K562 (cell line): ENCODE data around the gene CNNM3. TPM values are rescaled to one million over a fixed set of nuclear protein-coding genes. Genes with fewer than 3 reads are reported as not detected.

Experiments used
- ATAC-seq: fragments of 200-7000 bp; cut with Tn5 transposase; 3 replicates; pipeline ENCODE4 v1.9.1; 2020; ENCODE audit warnings: moderate library complexity
- BruUV-seq: library from RNA; stranded (reverse); fragments of 400-500 nt; replicated peaks from 2 replicates; lab custom pipeline; 2021; lab: Mats Ljungman, UMichigan
- CTCF ChIA-PET: fragments of 300-600 bp; formaldehyde crosslinking; extraction: SDS; loops from one replicate; lab custom pipeline; 2021; ENCODE audit warnings: low intra/inter-chr PET ratio; lab: Yijun Ruan, JAX
- POLR2A ChIA-PET: fragments of 300-600, 350-650 bp; sonication (Branson Sonifier 250); formaldehyde crosslinking; extraction: SDS; loops from one replicate; lab custom pipeline; 2021; ENCODE audit warnings: antibody characterized with exemption, inconsistent platforms; lab: Yijun Ruan, JAX
- DNase-seq, 4 experiments: peaks; one replicate each; pipeline versions ENCODE4 v3.0.0 to v3.0.0-alpha.2; 2011 to 2018; ENCODE audit warnings: low spot score in 3 of 4, mixed read lengths in 3 of 4; ENCODE audit errors: extremely low read depth in 1 of 4
- FAIRE-seq: peaks from 2 replicates; lab custom pipeline; 2011; peaks lifted over from hg19 to GRCh38; lab: Jason Lieb, UNC
- H2AFZ ChIP-seq: 2 replicates; pipeline ENCODE4 v1.6.0; 2011; ENCODE audit warnings: low read depth, low read length, control low read depth, inconsistent platforms
- H3K27ac ChIP-seq: fragments of 200-600 bp; 3 replicates; pipeline ENCODE4 v1.8.0; 2011; ENCODE audit warnings: low read depth, mild to moderate bottlenecking, control low read depth, inconsistent platforms, low read length, moderate library complexity, mixed read lengths; ENCODE audit errors: extremely low read depth
- H3K27me3 ChIP-seq, 2 experiments: fragments of 300-600 bp in 1 of 2; 2 replicates in 1 of 2; 3 replicates in 1 of 2; pipeline versions ENCODE4 v1.6.0 to v1.8.0; 2011; ENCODE audit warnings: inconsistent platforms in 2 of 2, low read length in 2 of 2, mild to moderate bottlenecking in 1 of 2, mixed read lengths in 1 of 2, moderate library complexity in 1 of 2; ENCODE audit not compliant: control insufficient read depth in 2 of 2, insufficient read depth in 2 of 2
- H3K36me3 ChIP-seq: fragments of 300-600 bp; 3 replicates; pipeline ENCODE4 v1.8.0; 2011; ENCODE audit warnings: mild to moderate bottlenecking, low read length, inconsistent platforms; ENCODE audit not compliant: control insufficient read depth, insufficient read depth
- H3K4me1 ChIP-seq, 2 experiments: fragments of 200-600 bp in 1 of 2; replicated peaks in 1 of 2; 2 replicates in 1 of 2; 3 replicates in 1 of 2; pipeline versions ENCODE4 v1.5.1 to v1.8.0; 2011; ENCODE audit warnings: inconsistent platforms in 2 of 2, low read length in 2 of 2, mild to moderate bottlenecking in 1 of 2, mixed read lengths in 1 of 2, moderate library complexity in 1 of 2; ENCODE audit not compliant: control insufficient read depth in 2 of 2, insufficient read depth in 2 of 2
- H3K4me2 ChIP-seq: 2 replicates; pipeline ENCODE4 v1.6.1; 2011; ENCODE audit warnings: low read length, control low read depth, inconsistent platforms, mixed read lengths; ENCODE audit not compliant: insufficient read depth
- H3K4me3 ChIP-seq: fragments of 200-600 bp; sonication (generic), shearing (Covaris generic); 2 replicates; pipeline ENCODE4 v1.5.1; 2016; ENCODE audit warnings: control low read depth, inconsistent platforms
- H3K79me2 ChIP-seq: fragments of 200-600 bp; 3 replicates; pipeline ENCODE4 v1.8.0; 2011; ENCODE audit warnings: low read length, inconsistent platforms; ENCODE audit not compliant: control insufficient read depth, insufficient read depth
- H3K9ac ChIP-seq, 2 experiments: 2 replicates each; pipeline versions ENCODE4 v1.6.0 to v1.6.1; 2011; ENCODE audit warnings: low read depth in 2 of 2, low read length in 2 of 2, control low read depth in 1 of 2, inconsistent platforms in 1 of 2, mild to moderate bottlenecking in 1 of 2, mixed read lengths in 1 of 2; ENCODE audit not compliant: insufficient read depth in 1 of 2
- H3K9me1 ChIP-seq: one replicate; pipeline ENCODE4 v1.6.0; 2011; ENCODE audit warnings: inconsistent platforms, mild to moderate bottlenecking, low read length, moderate library complexity; ENCODE audit not compliant: control insufficient read depth, insufficient read depth
- H3K9me3 ChIP-seq: replicated peaks from 2 replicates; pipeline ENCODE4 v1.5.1; 2011; ENCODE audit warnings: low read depth, low read length, inconsistent platforms; ENCODE audit not compliant: control insufficient read depth, insufficient read depth
- H4K20me1 ChIP-seq: replicated peaks from 2 replicates; pipeline ENCODE4 v1.6.1; 2011; ENCODE audit warnings: low read length, inconsistent platforms, mixed read lengths; ENCODE audit not compliant: control insufficient read depth, insufficient read depth
- BRD9 ChIP-seq: fragments of 450-650 bp; IDR thresholded peaks from 2 replicates; pipeline ENCODE4 v1.6.1; 2018; ENCODE audit warnings: low read depth; ENCODE audit not compliant: partially characterized antibody
- HDAC6 ChIP-seq: IDR thresholded peaks from 2 replicates; pipeline ENCODE4 v1.6.1; 2012; ENCODE audit warnings: low read depth, mild to moderate bottlenecking, control low read depth, inconsistent platforms, low read length, moderate library complexity
- KAT7 ChIP-seq: sonication (generic); formaldehyde crosslinking; IDR thresholded peaks from 2 replicates; pipeline ENCODE4 v1.8.0; 2022; ENCODE audit warnings: missing genetic modification reagents, mild to moderate bottlenecking, borderline replicate concordance
- NCOR1 ChIP-seq: fragments of 450-650 bp; IDR thresholded peaks from 2 replicates; pipeline ENCODE4 v1.6.1; 2016; ENCODE audit warnings: mild to moderate bottlenecking, moderate library complexity
- RNF2 ChIP-seq: sonication (generic); IDR thresholded peaks from 2 replicates; pipeline ENCODE4 v1.6.1; 2016
- ZNF175 ChIP-seq: fragments of 200-800 bp; sonication (Bioruptor generic); IDR thresholded peaks from 2 replicates; pipeline ENCODE4 v1.6.1; 2016; ENCODE audit warnings: low read depth, mild to moderate bottlenecking, missing genetic modification characterization, missing compliant biosample characterization
- WGBS: fragments of 100-300 bp; shearing (Covaris generic); methylation state at CpG from one replicate; pipeline ENCODE4 v1.1.6; 2016; ENCODE audit warnings: low coverage, mixed read lengths; ENCODE audit not compliant: insufficient coverage; ENCODE audit errors: missing lambda C conversion rate; 5-methylcytosine and 5-hydroxymethylcytosine counted together
- in situ Hi-C: fragments of 300-500 bp; cut with MboI; formaldehyde crosslinking; loops from 4 replicates; pipeline ENCODE4 v1.15.0; 2018; ENCODE audit warnings: inconsistent platforms, mixed read lengths
- intact Hi-C: fragments of 100-400 bp; cut with micrococcal nuclease; formaldehyde crosslinking; loops from 2 replicates; pipeline ENCODE4 v1.14.2; 2022
- polyA plus RNA-seq, 8 experiments: library from polyadenylated mRNA; depleted of rRNA in 4 of 8; stranded (reverse) in 5 of 8; unstranded in 3 of 8; fragments of >200 nt; fragmentation: Nextera tagmentation in 2 of 8; fragmentation: Illumina TruSeq in 1 of 8; extraction: Ambion mirVana in 2 of 8; extraction: Trizol in 1 of 8; gene quantifications; 2 replicates each; pipeline versions ENCODE4 v1.2.1 to v1.2.3, GENCODE V29; 2011 to 2014; ENCODE audit warnings: inconsistent platforms in 1 of 8, missing spikeins in 1 of 8
- total RNA-seq, 7 experiments: library from RNA; depleted of rRNA in 6 of 7; stranded (reverse); fragments of >200 nt in 6 of 7; fragmentation: Illumina TruSeq in 2 of 7; extraction: Trizol in 2 of 7; gene quantifications; 2 replicates each; pipeline versions ENCODE4 v1.2.1 to v1.2.3, GENCODE V29; 2011 to 2021; ENCODE audit warnings: low replicate concordance in 1 of 7
- TF ChIP-seq, protein P1 (sequence below): sonication (generic); formaldehyde crosslinking; IDR thresholded peaks from 2 replicates; pipeline ENCODE4 v1.8.1; 2022; ENCODE audit warnings: missing genetic modification reagents
- TF ChIP-seq, protein P2 (sequence below), 2 experiments: fragments of 450-650 bp; IDR thresholded peaks; 2 replicates each; pipeline ENCODE4 v1.6.1; 2018; ENCODE audit warnings: mild to moderate bottlenecking in 2 of 2, low read depth in 1 of 2; ENCODE audit not compliant: partially characterized antibody in 2 of 2
- TF ChIP-seq, protein P3 (sequence below): fragments of 450-650 bp; IDR thresholded peaks from 2 replicates; pipeline ENCODE4 v1.6.1; 2016; ENCODE audit warnings: low read depth, mild to moderate bottlenecking, moderate library complexity

CNNM3 gene
- total and polyA plus RNA-seq, 9 of the 15 experiments (the other 6 are each of a cell fraction or from before 2014, with no cell fraction given): 1.4 to 16.9 (median 6.5) TPM

GRCh38 chr2:96869281-96869821 lies 53.3 kb downstream of the CNNM3 start (continued):
- TF ChIP-seq KAT7 (CRISPR knock-in tag): 0 out of 2 replicates have a peak, but pooled peaks have one; percentile 25

DNA sequence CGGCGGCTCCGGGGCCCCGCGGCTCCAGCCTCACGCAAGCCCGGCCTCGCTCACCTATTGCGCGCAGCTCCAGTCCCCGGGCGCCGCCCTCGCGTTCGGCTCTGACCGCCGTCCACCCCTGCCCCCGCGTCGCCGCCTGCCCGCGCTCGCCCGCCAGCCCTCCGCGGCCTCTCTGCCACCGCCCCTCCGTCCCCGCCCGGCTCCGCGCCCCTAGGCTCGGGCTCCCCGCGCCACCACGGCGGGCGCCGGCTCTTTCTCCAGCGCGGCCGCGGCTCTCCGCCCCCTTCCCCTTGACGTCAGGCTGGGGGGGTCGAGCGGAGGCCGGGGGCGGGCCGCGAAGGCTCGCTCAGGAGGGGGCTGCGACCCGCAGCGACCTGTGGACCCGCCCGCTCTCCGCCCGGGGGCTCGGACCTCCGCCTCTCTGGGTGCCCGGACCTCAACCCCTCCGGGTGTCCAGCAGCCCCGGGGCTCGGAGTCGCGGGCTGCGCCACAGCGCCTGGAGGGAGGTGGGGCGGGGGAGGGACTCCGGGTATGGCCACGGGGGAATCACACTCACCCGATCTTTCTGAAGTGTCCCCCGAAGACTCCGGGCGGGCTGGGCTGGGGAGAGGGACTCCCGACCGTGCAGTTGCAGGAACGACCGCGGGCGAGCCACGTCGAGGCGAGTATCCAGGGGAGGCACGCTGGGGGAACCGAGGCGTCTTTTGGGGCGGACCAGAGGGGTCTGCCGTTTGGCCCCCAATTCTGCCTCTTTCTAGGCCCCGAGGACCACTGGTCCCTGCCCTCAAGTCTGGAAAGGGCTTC lies 54.0 kb downstream of the CNNM3 start, which contains the start of gene SEMA4C:
SEMA4C (minus strand) TSS at position 259 of the 804 bp plus-strand sequence. CDS start 2,194 bp downstream, outside the sequence.
- peaks cover 36% of the 10 kb centered on the region for H3K36me3 ChIP-seq
- peak within 1 kb of the TSS; percentile 95 for H3K27ac ChIP-seq
- ChIA-PET CTCF (interaction anchor here (0.6 to 1.5 kb wide), 2 partner anchors 81 to 90 kb away, joined by 3 to 5 read pairs; no protein-coding TSS in a partner anchor), POLR2A (interaction anchor here (0.7 to 6.2 kb wide), 8 partner anchors 11 to 84 kb away, joined by 3 to 67 read pairs (median 6); partner anchors contain the start of gene ANKRD39)
- H3K4me1 ChIP-seq: peaks cover 40 to 88% of the 10 kb centered on the region in 2 experiments
- DNase-seq (peak; percentile 78 to 83 (median 80)), FAIRE-seq (no peak), ATAC-seq (peak; percentile 53)
- intact Hi-C loops (loop anchor here (5.0 kb wide), 1 partner anchor 82 kb away; no protein-coding TSS in a partner anchor), in situ Hi-C loops (loop anchor here (25.0 kb wide), 1 partner anchor 242 kb away; the partner anchor contains the start of gene ANKRD36)
- H3K9me1 ChIP-seq: peaks cover 10% of the 10 kb centered on the region
- no peaks in the 10 kb centered on the region for H3K9me3 ChIP-seq
- peak within 1 kb of the TSS; percentile 71 for H2AFZ ChIP-seq
- H3K79me2 ChIP-seq: peaks cover 77% of the 10 kb centered on the region
- 1% methylated on average over 23 of the region's 93 CpGs for WGBS
- H3K9ac ChIP-seq: peak within 1 kb of the TSS; percentile 90 to 100
- peak within 1 kb of the TSS; percentile 93 for H3K4me2 ChIP-seq
- BruUV-seq: no TSS peak
- no peaks in the 10 kb centered on the region for H3K27me3 ChIP-seq
- H3K4me3 ChIP-seq: peak within 1 kb of the TSS; percentile 97
- peaks cover 16% of the 10 kb centered on the region; the same call in 1 of the 2 replicates for H4K20me1 ChIP-seq
- TF ChIP-seq ZNF175 (CRISPR knock-in tag) (no peak), HDAC6 (no peak), BRD9 (peak; percentile 7), RNF2 (no peak), NCOR1 (no peak)
- TF ChIP-seq, protein P1, sequence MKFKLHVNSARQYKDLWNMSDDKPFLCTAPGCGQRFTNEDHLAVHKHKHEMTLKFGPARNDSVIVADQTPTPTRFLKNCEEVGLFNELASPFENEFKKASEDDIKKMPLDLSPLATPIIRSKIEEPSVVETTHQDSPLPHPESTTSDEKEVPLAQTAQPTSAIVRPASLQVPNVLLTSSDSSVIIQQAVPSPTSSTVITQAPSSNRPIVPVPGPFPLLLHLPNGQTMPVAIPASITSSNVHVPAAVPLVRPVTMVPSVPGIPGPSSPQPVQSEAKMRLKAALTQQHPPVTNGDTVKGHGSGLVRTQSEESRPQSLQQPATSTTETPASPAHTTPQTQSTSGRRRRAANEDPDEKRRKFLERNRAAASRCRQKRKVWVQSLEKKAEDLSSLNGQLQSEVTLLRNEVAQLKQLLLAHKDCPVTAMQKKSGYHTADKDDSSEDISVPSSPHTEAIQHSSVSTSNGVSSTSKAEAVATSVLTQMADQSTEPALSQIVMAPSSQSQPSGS (CRISPR knock-in tag): no peak
- TF ChIP-seq, protein P2, sequence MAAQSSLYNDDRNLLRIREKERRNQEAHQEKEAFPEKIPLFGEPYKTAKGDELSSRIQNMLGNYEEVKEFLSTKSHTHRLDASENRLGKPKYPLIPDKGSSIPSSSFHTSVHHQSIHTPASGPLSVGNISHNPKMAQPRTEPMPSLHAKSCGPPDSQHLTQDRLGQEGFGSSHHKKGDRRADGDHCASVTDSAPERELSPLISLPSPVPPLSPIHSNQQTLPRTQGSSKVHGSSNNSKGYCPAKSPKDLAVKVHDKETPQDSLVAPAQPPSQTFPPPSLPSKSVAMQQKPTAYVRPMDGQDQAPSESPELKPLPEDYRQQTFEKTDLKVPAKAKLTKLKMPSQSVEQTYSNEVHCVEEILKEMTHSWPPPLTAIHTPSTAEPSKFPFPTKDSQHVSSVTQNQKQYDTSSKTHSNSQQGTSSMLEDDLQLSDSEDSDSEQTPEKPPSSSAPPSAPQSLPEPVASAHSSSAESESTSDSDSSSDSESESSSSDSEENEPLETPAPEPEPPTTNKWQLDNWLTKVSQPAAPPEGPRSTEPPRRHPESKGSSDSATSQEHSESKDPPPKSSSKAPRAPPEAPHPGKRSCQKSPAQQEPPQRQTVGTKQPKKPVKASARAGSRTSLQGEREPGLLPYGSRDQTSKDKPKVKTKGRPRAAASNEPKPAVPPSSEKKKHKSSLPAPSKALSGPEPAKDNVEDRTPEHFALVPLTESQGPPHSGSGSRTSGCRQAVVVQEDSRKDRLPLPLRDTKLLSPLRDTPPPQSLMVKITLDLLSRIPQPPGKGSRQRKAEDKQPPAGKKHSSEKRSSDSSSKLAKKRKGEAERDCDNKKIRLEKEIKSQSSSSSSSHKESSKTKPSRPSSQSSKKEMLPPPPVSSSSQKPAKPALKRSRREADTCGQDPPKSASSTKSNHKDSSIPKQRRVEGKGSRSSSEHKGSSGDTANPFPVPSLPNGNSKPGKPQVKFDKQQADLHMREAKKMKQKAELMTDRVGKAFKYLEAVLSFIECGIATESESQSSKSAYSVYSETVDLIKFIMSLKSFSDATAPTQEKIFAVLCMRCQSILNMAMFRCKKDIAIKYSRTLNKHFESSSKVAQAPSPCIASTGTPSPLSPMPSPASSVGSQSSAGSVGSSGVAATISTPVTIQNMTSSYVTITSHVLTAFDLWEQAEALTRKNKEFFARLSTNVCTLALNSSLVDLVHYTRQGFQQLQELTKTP (IDR thresholded peaks at IDR 0.05; ENCODE audit: low read depth in 1 of 2, partially characterized antibody in 2 of 2): no peak
- TF ChIP-seq, protein P3, sequence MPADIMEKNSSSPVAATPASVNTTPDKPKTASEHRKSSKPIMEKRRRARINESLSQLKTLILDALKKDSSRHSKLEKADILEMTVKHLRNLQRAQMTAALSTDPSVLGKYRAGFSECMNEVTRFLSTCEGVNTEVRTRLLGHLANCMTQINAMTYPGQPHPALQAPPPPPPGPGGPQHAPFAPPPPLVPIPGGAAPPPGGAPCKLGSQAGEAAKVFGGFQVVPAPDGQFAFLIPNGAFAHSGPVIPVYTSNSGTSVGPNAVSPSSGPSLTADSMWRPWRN: no peak
